Stimulated activated CD4-positive, alpha-beta T cell treated with anti-CD3 and anti-CD28 coated beads, TNF-alpha, amount 100 ng/mL, for 1 hour (primary cell): ENCODE measurements around the gene ECE1.
"Not testable (repeated sequence)": the region's sequence is repeated elsewhere in the genome, so short reads cannot be mapped to it uniquely, and the experiment has no call there.

Experiments used
- DNase-seq, 3 donors: peaks; one replicate each; pipeline ENCODE4 v3.0.0-alpha.2; 2020; ENCODE audit warnings: low read depth in 3 of 3, low spot score in 1 of 3

Gene ECE1

GRCh38 chr1:21232044-21232443, 58.2 kb downstream of the ECE1 start:
- no peak for DNase-seq

DNA sequence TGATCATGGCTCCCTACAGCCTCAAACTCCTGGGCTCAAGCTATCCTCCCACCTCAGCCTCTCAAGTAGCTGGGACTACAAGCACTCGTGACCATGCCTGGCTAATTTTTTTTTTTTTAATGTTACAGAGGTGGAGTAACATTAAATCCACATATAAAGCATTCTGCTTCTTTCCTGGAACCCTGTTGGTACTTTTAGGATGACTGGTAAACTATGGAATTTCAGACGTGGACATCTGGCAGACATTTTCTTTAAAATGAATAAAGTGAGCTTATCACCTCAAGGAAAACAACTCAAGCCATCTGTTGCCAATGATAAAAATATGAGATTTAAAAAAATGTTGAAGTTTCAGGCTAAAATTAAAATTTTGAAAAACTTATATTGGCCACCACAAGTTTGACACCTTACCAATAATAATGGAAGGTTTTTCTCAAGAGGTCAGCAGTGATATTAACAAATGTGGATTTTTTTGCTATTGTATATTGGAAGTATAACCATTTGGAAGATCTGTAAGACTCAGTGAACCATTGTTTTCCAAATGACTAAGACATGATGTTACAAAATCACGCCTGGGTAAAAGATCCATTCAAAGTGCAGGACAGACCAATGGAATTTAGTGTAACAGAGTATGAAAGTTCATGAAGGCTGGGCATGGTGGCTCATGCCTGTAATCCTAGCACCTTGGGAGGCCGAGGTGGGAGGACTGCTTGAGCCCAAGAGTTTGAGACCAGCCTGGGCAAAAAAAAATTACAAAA, 60.8 kb downstream of the ECE1 start:
- DNase-seq, result no peak

DNA sequence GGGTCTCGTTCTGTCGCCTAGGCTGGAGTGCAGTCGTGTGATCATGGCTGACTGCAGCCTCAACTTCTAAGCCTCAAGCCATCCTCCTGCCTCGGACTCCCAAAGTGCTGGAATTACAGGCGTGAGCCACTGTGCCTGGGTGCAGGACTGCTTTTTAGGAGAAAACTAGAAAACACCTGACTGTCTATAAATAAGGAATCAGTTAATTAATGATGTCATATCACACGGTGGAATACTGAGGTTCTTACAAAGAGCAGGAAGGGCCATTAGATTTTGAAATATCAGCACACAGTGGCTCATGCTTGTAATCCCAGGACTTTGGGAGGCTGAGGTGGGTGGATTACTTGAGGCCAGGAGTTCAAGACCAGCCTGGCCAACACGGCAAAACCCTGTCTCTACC, 62.0 kb downstream of the ECE1 start:
- DNase-seq, result not testable (repeated sequence)

- DNase-seq, result no peak
Measured at GRCh38 chr1:21225065-21225464, 65.2 kb downstream of the ECE1 start.

- no peak for DNase-seq
Measured at GRCh38 chr1:21220815-21221214, 69.4 kb downstream of the ECE1 start.

GRCh38 chr1:21219674-21220073, 70.6 kb downstream of the ECE1 start:
- no peak for DNase-seq

GRCh38 chr1:21217812-21218596, 72.3 kb downstream of the ECE1 start:
- DNase-seq, result peak in 1 of 3 donors; percentile 16

DNA sequence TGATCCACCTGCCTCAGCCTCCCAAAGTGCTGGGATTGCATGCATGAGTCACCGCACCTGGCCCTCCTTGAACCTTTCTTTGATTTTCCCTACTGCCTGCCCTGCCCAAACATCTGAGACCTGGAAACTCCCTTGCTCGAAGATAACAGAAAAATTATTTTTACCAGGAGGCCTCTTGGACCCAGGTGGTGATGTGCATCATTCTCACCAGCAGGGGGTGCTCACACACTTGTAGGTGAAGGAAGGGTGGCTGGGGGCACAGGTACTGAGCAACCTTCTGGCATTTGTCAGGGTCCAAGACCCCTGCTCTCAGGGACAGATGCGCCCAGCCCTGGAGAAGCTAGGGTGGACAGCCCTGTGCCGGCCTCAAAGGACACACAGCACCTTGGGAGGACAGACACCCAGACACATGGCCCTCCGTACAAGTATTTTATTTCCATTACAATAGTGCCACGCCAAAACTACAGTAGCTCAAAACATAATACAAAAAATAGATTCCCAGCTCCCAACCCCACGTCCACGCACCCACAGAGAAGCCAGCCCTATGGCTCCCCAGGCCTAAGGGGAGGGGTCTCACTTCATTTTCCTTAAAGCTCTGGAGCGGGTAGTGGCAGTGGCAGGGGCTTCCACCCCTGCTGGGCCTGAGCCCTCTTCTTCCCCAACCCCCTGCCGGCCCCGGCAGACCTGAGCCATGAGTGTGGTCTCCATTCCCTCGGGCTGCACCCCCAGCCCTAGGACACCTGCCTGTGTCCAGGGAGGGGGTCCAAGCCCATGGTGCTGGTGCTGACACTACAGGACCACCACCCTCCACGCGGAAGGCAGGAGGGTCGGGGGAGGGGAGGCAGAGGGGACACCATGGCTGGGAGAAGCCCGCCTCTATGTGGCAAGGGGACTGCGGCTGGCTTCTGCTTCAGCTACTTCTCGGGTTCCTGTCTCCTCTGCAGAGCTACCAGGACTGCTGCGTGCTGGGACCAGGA, 73.1 kb downstream of the ECE1 start:
- DNase-seq, result peak; percentile 28 to 46 (median 29)

- no peak for DNase-seq
Measured at GRCh38 chr1:21212126-21212525, 78.1 kb downstream of the ECE1 start.

DNA sequence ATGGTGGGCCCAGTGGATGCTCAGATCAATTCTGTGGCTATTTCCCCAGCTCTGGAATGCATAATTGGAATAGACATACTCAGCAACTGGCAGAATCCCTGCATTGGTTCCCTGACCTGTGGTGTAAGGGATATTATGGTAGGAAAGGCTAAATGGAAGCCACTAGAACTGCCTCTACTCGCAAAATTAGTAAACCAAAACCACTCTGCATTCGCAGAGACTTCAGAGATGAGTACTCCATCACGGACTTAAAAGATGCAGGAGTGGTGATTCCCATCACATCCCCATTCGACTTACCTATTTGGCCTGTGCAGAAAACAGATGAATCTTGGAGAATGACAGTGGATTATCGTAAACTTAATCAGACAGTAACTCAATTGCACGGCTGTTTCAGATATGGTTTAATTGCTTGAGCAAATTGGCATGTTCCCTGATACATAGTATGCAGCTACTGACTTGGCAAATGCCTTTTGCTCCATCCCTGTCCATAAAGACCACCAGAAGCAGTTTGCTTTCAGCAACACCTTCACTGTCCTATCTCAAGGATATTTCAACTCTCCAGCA, 82.0 kb downstream of the ECE1 start:
- DNase-seq, result not testable (repeated sequence)

GRCh38 chr1:21206117-21206516, 84.1 kb downstream of the ECE1 start:
- DNase-seq, result no peak

- no peak for DNase-seq
Measured at GRCh38 chr1:21205416-21205815, 84.8 kb downstream of the ECE1 start.

DNA sequence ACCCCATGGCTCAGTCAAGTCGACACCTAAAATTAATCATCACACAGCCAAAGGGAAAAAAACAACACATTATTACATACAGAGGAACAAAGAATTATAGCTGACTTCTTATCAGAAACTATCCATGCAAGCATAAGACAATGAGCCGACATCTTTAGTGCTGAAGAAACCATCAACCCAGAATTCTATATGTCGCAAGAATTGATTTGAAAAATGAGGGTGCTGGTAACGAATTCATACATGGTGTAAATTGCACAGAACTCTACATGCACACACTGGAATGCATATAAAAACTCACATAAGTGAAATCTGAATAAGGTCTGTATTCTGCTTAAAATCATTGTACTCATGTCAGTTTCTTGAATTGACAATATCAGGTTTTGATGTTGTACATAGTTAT, 88.6 kb downstream of the ECE1 start:
- no peak for DNase-seq

DNA sequence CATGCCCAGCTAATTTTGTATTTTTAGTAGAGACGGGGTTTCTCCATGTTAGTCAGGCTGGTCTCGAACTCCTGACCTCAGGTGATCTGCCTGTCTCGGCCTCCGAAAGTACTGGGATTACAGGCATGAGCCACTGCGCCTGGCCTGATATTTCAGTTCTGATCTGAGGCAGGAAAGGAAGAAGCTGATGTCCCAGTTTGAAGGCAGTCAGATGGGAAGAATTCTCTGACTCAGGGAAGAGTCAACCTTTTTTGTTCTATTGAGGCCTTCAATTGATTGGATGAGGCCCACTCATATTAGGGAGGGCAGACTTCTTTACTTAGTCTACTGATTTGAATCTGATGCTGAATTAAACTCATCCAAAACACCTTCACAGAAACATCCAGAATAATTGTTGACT, 89.0 kb downstream of the ECE1 start:
- not testable (repeated sequence) for DNase-seq

DNA sequence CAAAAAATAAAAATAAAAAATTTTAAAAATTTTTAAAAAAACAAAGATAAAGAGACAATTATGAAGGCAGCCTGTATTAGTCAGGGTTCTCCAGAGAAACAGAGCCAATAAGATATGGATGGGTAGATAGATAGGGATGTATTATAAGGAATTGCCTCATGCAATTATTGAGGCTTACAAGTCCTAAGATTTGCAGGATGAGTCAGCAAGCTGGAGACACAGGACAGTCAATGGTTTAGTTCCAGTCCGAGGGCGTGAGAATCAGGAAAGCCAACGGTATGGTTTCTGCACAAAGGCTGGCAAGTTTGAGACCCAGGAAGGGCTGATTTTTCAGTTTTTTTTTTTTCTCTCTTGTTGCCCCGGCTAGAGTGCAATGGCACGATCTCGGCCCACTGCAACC, 89.5 kb downstream of the ECE1 start:
- DNase-seq, result no peak

DNA sequence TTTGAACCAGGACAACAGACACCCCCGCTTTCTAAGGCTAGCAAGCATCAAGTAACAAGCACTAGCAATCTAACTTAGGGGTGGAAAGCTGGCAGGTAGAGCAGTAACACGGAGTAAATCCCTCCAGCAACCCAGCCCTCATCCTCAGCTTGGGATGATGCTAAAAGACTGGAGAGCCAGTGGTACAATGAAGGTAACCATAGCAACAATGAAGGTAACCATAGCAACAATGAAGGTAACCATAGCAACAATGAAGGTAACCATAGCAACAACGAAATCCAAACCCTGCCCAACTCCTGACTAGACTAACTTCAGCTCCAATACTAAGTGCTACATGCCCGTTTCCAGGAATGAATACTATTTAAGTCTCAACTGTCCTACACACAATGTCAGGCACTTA, 91.3 kb downstream of the ECE1 start:
- DNase-seq, result no peak

DNA sequence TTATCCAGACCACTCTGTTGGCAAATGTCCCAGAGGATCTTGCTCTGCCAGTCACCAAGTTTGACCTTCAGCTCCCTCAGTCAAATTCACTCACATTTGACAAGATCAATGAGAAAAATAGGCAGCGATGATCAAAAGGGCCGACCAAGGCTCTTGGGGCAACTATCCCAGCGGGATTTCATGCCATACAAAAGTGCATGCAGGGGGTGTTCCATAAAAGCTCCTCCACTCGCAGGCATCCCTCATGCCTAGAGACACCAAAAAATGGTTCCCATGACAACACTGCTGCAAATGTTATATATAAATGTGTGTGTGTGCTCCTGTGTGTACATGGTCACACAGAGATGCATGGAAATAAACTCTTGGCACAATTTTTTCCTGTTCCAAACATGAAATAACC, 97.4 kb downstream of the ECE1 start:
- DNase-seq, result no peak

- DNase-seq, result no peak
Measured at GRCh38 chr1:21192284-21192683, 98.0 kb downstream of the ECE1 start.

DNA sequence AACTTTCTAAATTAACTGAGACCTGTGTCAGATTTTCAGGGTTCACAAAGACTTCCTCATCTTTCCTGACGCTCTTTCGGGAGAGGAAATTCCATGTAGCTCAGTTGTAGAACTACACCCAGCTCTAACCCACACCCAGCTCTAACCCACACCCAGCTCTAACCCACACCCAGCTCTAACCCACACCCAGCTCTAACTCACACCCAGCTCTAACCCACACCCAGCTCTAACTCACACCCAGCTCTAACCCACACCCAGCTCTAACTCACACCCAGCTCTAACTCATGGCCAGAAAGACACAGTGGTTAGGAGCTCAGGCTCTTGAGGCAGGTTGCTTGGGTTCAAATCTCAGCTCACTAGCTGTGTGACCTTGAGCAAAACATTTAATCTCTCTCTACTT, 99.5 kb downstream of the ECE1 start:
- not testable (repeated sequence) for DNase-seq

GRCh38 chr1:21189906-21190500, 100.3 kb downstream of the ECE1 start:
- no peak for DNase-seq

DNA sequence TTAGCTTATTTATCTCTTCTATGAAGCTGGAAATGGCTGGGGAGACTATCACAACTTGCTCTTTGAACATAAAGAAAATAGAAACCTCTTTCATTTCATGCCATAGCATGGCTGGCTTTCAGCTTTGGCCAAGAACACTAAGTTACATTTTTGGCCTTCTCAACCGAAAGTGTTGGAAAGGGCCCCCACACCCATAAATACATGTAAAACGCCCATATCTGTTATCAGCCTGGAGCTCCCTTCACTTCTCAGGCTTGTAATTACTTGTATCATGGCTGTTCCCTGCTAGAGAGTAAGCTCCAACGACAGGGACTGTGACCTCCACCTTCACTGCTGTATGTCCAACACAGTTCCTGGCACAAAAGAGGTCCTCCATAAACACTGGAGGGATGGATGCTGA, 100.8 kb downstream of the ECE1 start:
- no peak for DNase-seq
